Adrenal gland (tissue), 5 donors: ENCODE data around the gene PLEKHA5.

Experiments
- POLR2A ChIP-seq, 2 donors: fragments of 450-650 bp; IDR thresholded peaks; one replicate each; pipeline ENCODE4 v1.6.1; 2017; ENCODE audit warnings: antibody characterized with exemption in 2 of 2, mild to moderate bottlenecking in 2 of 2, moderate library complexity in 1 of 2
- TF ChIP-seq, protein P1 (sequence below), 6 experiments: fragments of 450-650 bp in 4 of 6; fragments of 200-600 bp in 2 of 6; sonication (generic) in 1 of 6; IDR thresholded peaks; 1 replicate in 5 of 6; 2 replicates in 1 of 6; pipeline versions ENCODE4 v1.5.1 to v1.8.0; 2016 to 2021; ENCODE audit warnings: antibody characterized with exemption in 6 of 6, mild to moderate bottlenecking in 2 of 6, moderate library complexity in 1 of 6
- donor health status: DM: no; HTN: no; CAD: no.

DNA sequence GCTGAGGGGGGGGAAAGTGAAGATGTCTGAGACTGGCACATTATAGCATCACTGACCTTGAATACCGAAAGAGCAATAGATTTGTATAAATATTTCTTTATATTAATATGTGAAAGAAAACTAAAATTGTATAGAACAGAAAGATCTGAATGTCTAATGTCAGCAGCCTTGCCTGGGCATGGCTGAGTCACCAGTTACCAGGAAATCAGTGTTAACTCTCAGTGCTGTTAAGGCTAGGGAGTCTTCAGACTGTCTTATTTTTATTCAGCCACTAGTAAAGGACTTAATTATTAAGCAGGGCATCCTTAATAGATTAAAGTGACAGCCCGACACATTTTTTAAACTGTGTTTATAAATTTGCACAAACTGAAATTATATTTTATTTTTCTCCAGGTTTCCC lies 186.9 kb downstream of the PLEKHA5 start:
- TF ChIP-seq, protein P1, sequence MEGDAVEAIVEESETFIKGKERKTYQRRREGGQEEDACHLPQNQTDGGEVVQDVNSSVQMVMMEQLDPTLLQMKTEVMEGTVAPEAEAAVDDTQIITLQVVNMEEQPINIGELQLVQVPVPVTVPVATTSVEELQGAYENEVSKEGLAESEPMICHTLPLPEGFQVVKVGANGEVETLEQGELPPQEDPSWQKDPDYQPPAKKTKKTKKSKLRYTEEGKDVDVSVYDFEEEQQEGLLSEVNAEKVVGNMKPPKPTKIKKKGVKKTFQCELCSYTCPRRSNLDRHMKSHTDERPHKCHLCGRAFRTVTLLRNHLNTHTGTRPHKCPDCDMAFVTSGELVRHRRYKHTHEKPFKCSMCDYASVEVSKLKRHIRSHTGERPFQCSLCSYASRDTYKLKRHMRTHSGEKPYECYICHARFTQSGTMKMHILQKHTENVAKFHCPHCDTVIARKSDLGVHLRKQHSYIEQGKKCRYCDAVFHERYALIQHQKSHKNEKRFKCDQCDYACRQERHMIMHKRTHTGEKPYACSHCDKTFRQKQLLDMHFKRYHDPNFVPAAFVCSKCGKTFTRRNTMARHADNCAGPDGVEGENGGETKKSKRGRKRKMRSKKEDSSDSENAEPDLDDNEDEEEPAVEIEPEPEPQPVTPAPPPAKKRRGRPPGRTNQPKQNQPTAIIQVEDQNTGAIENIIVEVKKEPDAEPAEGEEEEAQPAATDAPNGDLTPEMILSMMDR (IDR thresholded peaks at IDR 0.05): no peak
- TF ChIP-seq POLR2A (IDR thresholded peaks at IDR 0.05): no peak
